OCI-LY3 (cell line): ENCODE data around the gene FXYD5.
"Not testable (repeated sequence)": the region's sequence is repeated elsewhere in the genome, so short reads cannot be mapped to it uniquely, and the experiment has no call there.

Experiments used
- H2AFZ ChIP-seq: fragments of 200-600, 300-600 bp; shearing (Covaris generic); 2 replicates; pipeline ENCODE4 v1.6.0; 2014; ENCODE audit warnings: antibody characterized with exemption, low read depth, low read length
- H3K27ac ChIP-seq: fragments of 200-600, 300-600 bp; sonication (generic); 2 replicates; pipeline ENCODE4 v1.5.1; 2014; ENCODE audit warnings: mild to moderate bottlenecking, low read length, moderate library complexity, mixed read lengths
- H3K27me3 ChIP-seq: fragments of 200-600, 300-600 bp; sonication (generic); 2 replicates; pipeline ENCODE4 v1.6.1; 2014; ENCODE audit warnings: low read depth, low read length, mixed read lengths
- H3K36me3 ChIP-seq: fragments of 200-600, 300-600 bp; sonication (generic); replicated peaks from 2 replicates; pipeline ENCODE3; 2014; ENCODE audit warnings: low read depth, low read length, mixed read lengths
- H3K4me1 ChIP-seq: fragments of 300-600, 200-600 bp; sonication (generic); 2 replicates; pipeline ENCODE4 v1.6.1; 2014; ENCODE audit warnings: low read length, mixed read lengths
- H3K4me2 ChIP-seq: fragments of 200-600, 300-600 bp; sonication (generic); 2 replicates; pipeline ENCODE4 v1.6.1; 2014; ENCODE audit warnings: low read length, mixed read lengths
- H3K4me3 ChIP-seq: fragments of 300-600, 200-600 bp; sonication (generic); 2 replicates; pipeline ENCODE4 v1.5.1; 2014; ENCODE audit warnings: antibody characterized with exemption, mild to moderate bottlenecking, low read length, moderate library complexity
- H3K79me2 ChIP-seq: fragments of 300-600, 200-600 bp; shearing (Covaris generic); 2 replicates; pipeline ENCODE4 v1.6.1; 2014; ENCODE audit warnings: mild to moderate bottlenecking, low read length, mixed read lengths
- H3K9ac ChIP-seq: fragments of 300-600, 200-600 bp; shearing (Covaris generic); 2 replicates; pipeline ENCODE4 v1.6.0; 2014; ENCODE audit warnings: mild to moderate bottlenecking, low read length, moderate library complexity
- H3K9me3 ChIP-seq: fragments of 200-600, 300-600 bp; shearing (Covaris generic); 2 replicates; pipeline ENCODE4 v1.6.1; 2014; ENCODE audit warnings: low read length, mixed read lengths; ENCODE audit not compliant: insufficient read depth
- H4K20me1 ChIP-seq: fragments of 200-600, 300-600 bp; sonication (generic); 2 replicates; pipeline ENCODE4 v1.6.1; 2016; ENCODE audit warnings: low read length, mixed read lengths; ENCODE audit not compliant: insufficient read depth
- EZH2phosphoT487 ChIP-seq: fragments of 200-600 bp; shearing (Covaris generic); IDR thresholded peaks from 2 replicates; pipeline ENCODE4 v1.6.1; 2018; ENCODE audit warnings: antibody characterized with exemption, mixed run types, low read depth
- TF ChIP-seq, protein P1 (sequence below): fragments of 200-600, 300-600 bp; sonication (generic); IDR thresholded peaks from 2 replicates; pipeline ENCODE4 v1.5.1; 2014; ENCODE audit warnings: antibody characterized with exemption, low read length, low read depth

The FXYD5 gene

GRCh38 chr19:35128398-35129057 lies 26.0 kb upstream of the FXYD5 start:
- H3K27me3 ChIP-seq = peaks cover 12% of the 10 kb centered on the region
- no peak overlapping the region for H2AFZ ChIP-seq
- no peak overlapping the region for H3K4me2 ChIP-seq

DNA sequence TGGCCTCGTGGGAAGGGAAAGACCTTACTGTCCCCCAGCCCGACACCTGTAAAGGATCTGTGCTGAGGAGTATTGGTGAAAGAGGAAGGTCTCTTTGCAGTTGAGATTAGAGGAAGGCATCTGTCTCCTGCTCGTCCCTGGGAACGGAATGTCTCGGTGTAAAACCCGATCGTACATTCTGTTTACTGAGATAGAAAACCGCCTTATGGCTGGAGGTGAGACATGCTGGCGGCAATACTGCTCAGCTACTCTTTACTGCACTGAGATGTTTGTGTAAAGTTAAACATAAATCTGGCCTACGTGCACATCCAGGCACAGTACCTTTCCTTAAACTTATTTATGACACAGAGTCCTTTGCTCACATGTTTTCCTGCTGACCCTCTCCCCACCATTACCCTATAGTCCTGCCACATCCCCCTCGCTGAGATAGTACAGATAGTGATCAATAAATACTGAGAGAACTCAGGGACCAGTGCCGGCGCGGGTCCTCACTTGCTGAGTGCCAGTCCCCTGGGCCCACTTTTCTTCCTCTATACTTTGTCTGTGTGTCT lies 24.7 kb upstream of the FXYD5 start:
- H4K20me1 ChIP-seq, H3K79me2 ChIP-seq, H3K4me1 ChIP-seq, H3K9me3 ChIP-seq, H2AFZ ChIP-seq, H3K36me3 ChIP-seq, H3K4me2 ChIP-seq, H3K4me3 ChIP-seq, H3K27ac ChIP-seq, H3K9ac ChIP-seq: not testable (repeated sequence)
- H3K27me3 ChIP-seq = peaks cover 12% of the 10 kb centered on the region

More at GRCh38 chr19:35128398-35129057, 26.0 kb upstream of the FXYD5 start:
- Histone ChIP-seq H3K4me3 (no peak overlapping the region), H3K9me3 (no peaks in the 10 kb centered on the region), H4K20me1 (no peaks in the 10 kb centered on the region), H3K9ac (no peak overlapping the region), H3K79me2 (no peaks in the 10 kb centered on the region), H3K27ac (no peak overlapping the region), H3K36me3 (no peaks in the 10 kb centered on the region), H3K4me1 (peaks cover 14% of the 10 kb centered on the region; the same call in 1 of the 2 replicates)
- TF ChIP-seq EZH2phosphoT487 = no peak
- TF ChIP-seq, protein P1, sequence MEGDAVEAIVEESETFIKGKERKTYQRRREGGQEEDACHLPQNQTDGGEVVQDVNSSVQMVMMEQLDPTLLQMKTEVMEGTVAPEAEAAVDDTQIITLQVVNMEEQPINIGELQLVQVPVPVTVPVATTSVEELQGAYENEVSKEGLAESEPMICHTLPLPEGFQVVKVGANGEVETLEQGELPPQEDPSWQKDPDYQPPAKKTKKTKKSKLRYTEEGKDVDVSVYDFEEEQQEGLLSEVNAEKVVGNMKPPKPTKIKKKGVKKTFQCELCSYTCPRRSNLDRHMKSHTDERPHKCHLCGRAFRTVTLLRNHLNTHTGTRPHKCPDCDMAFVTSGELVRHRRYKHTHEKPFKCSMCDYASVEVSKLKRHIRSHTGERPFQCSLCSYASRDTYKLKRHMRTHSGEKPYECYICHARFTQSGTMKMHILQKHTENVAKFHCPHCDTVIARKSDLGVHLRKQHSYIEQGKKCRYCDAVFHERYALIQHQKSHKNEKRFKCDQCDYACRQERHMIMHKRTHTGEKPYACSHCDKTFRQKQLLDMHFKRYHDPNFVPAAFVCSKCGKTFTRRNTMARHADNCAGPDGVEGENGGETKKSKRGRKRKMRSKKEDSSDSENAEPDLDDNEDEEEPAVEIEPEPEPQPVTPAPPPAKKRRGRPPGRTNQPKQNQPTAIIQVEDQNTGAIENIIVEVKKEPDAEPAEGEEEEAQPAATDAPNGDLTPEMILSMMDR = no peak

- H3K9me3 ChIP-seq = no peaks in the 10 kb centered on the region
- H3K4me2 ChIP-seq = no peak overlapping the region
- TF ChIP-seq EZH2phosphoT487 = no peak
- TF ChIP-seq, protein P1 = no peak
- H3K4me3 ChIP-seq = no peak overlapping the region
- peaks cover 3% of the 10 kb centered on the region; the same call in 1 of the 2 replicates for H3K4me1 ChIP-seq
- H2AFZ ChIP-seq = no peak overlapping the region
- H3K27me3 ChIP-seq = peaks cover 17% of the 10 kb centered on the region
- no peak overlapping the region for H3K9ac ChIP-seq
- no peaks in the 10 kb centered on the region for H3K79me2 ChIP-seq
- no peak overlapping the region for H3K27ac ChIP-seq
- H3K36me3 ChIP-seq = no peaks in the 10 kb centered on the region
- H4K20me1 ChIP-seq = no peaks in the 10 kb centered on the region
These were observed 23.5 kb upstream of the FXYD5 start for GRCh38 chr19:35130761-35131720.

- no peak overlapping the region for H2AFZ ChIP-seq
- H3K4me2 ChIP-seq = no peak overlapping the region
These were observed 22.3 kb upstream of the FXYD5 start for GRCh38 chr19:35132254-35132653.

More at GRCh38 chr19:35132254-35132653, 22.3 kb upstream of the FXYD5 start:
- peaks cover 29% of the 10 kb centered on the region for H3K27me3 ChIP-seq
- no peak overlapping the region for H3K9ac ChIP-seq
- H3K4me3 ChIP-seq = no peak overlapping the region
- H3K27ac ChIP-seq = no peak overlapping the region
- no peaks in the 10 kb centered on the region for H3K79me2 ChIP-seq
- H3K4me1 ChIP-seq = peaks cover 3% of the 10 kb centered on the region; the same call in 1 of the 2 replicates
- no peaks in the 10 kb centered on the region for H4K20me1 ChIP-seq
- H3K36me3 ChIP-seq = no peaks in the 10 kb centered on the region
- TF ChIP-seq, protein P1 = no peak
- TF ChIP-seq EZH2phosphoT487 = no peak
- no peaks in the 10 kb centered on the region for H3K9me3 ChIP-seq
